HCT116 (cell line): Measurements from ENCODE around the gene PIK3CB. TPM values are rescaled to one million over a fixed set of nuclear protein-coding genes. Genes with fewer than 3 reads are reported as not detected.
A peak's percentile ranks its signal among the peaks of the same experiment; 100 is the strongest.

Experiments used
- ATAC-seq: fragments of 200-7000 bp; cut with Tn5 transposase; 2 replicates; pipeline ENCODE4 v1.9.1; 2020; ENCODE audit warnings: mild to moderate bottlenecking, moderate library complexity
- BruUV-seq: library from RNA; stranded (reverse); fragments of 400-500 nt; replicated peaks from 2 replicates; lab custom pipeline; 2021; lab: Mats Ljungman, UMichigan
- CTCF ChIA-PET: fragments of 300-600 bp; sonication (Branson Sonifier 250); formaldehyde crosslinking; loops from one replicate; lab custom pipeline; 2021; ENCODE audit warnings: antibody characterized with exemption; lab: Charles Lee
- POLR2A ChIA-PET: fragments of 300-600, 350-600 bp; sonication (Branson Sonifier 250); formaldehyde crosslinking; loops from one replicate; lab custom pipeline; 2021; ENCODE audit warnings: antibody characterized with exemption; lab: Charles Lee
- RAD21 ChIA-PET, 2 experiments: fragments of 300-600 bp; sonication (Branson Sonifier 250); formaldehyde crosslinking; loops; one replicate each; lab custom pipeline; 2023; ENCODE audit warnings: low total read pairs in 2 of 2; ENCODE audit not compliant: uncharacterized antibody in 2 of 2, unreplicated experiment in 2 of 2, low non-redundant PET in 1 of 2; lab: Charles Lee
- DNase-seq: peaks from one replicate; pipeline ENCODE4 v3.0.0-alpha.2; 2010; ENCODE audit warnings: low read depth, low spot score
- H2AFZ ChIP-seq: fragments of 200-600 bp; shearing (Covaris generic), sonication (generic); 2 replicates; pipeline ENCODE4 v1.6.1; 2017; ENCODE audit warnings: low read depth, mixed run types, mixed read lengths, antibody characterized with exemption, low read length; ENCODE audit not compliant: poor library complexity, severe bottlenecking
- H3K27ac ChIP-seq: 2 replicates; pipeline ENCODE4 v1.5.1; 2012; ENCODE audit warnings: low read depth, low read length
- H3K27me3 ChIP-seq: fragments of 200-600 bp; sonication (generic); 2 replicates; pipeline ENCODE4 v1.6.1; 2016; ENCODE audit warnings: mixed run types, low read length, mixed read lengths; ENCODE audit not compliant: insufficient read depth
- H3K36me3 ChIP-seq, 2 experiments: fragments of 200-500 bp in 1 of 2; fragments of 200-600 bp in 1 of 2; sonication (Bioruptor generic) in 1 of 2; sonication (generic) in 1 of 2; 2 replicates each; pipeline versions ENCODE4 v1.5.1 to v1.6.1; 2014 to 2016; ENCODE audit warnings: low read length in 2 of 2, inconsistent platforms in 1 of 2, mixed read lengths in 1 of 2, mixed run types in 1 of 2; ENCODE audit not compliant: insufficient read depth in 2 of 2, control insufficient read depth in 1 of 2
- H3K4me1 ChIP-seq, 2 experiments: fragments of 200-600 bp in 1 of 2; sonication (generic) in 1 of 2; 2 replicates each; pipeline versions ENCODE4 v1.5.1 to v1.6.1; 2012 to 2017; ENCODE audit warnings: low read length in 2 of 2, inconsistent platforms in 1 of 2, mild to moderate bottlenecking in 1 of 2, mixed read lengths in 1 of 2, mixed run types in 1 of 2, moderate library complexity in 1 of 2; ENCODE audit not compliant: insufficient read depth in 2 of 2, control insufficient read depth in 1 of 2
- H3K4me2 ChIP-seq: fragments of 200-600 bp; sonication (generic); 2 replicates; pipeline ENCODE4 v1.6.1; 2017; ENCODE audit warnings: mixed run types, low read length, mixed read lengths
- H3K4me3 ChIP-seq, 2 experiments: fragments of 200-600 bp in 1 of 2; sonication (generic) in 1 of 2; replicated peaks in 1 of 2; 2 replicates each; pipeline ENCODE4 v1.5.1; 2011 to 2016; ENCODE audit warnings: low read length in 2 of 2, control low read depth in 1 of 2, low read depth in 1 of 2, mild to moderate bottlenecking in 1 of 2, mixed read lengths in 1 of 2, mixed run types in 1 of 2
- H3K79me2 ChIP-seq: fragments of 200-600 bp; sonication (generic); 2 replicates; pipeline ENCODE4 v1.6.1; 2017; ENCODE audit warnings: mild to moderate bottlenecking, mixed run types, low read length, moderate library complexity, mixed read lengths; ENCODE audit not compliant: insufficient read depth
- H3K9ac ChIP-seq: fragments of 200-600 bp; sonication (generic); 2 replicates; pipeline ENCODE4 v1.6.1; 2016; ENCODE audit warnings: low read length, mixed read lengths
- H3K9me2 ChIP-seq: fragments of 200-600 bp; sonication (generic), shearing (Covaris generic); 2 replicates; pipeline ENCODE4 v1.6.1; 2017; ENCODE audit warnings: mixed run types, mild to moderate bottlenecking, moderate library complexity; ENCODE audit not compliant: insufficient read depth
- H3K9me3 ChIP-seq, 2 experiments: fragments of 200-500 bp in 1 of 2; fragments of 200-600 bp in 1 of 2; sonication (Bioruptor generic) in 1 of 2; sonication (generic) in 1 of 2; 2 replicates each; pipeline ENCODE4 v1.6.1; 2014 to 2017; ENCODE audit warnings: low read length in 2 of 2, mixed read lengths in 2 of 2, inconsistent platforms in 1 of 2, low read depth in 1 of 2, mild to moderate bottlenecking in 1 of 2, mixed run types in 1 of 2, moderate library complexity in 1 of 2; ENCODE audit not compliant: control insufficient read depth in 1 of 2, insufficient read depth in 1 of 2
- H4K20me1 ChIP-seq: fragments of 200-600 bp; sonication (generic), shearing (Covaris generic); 2 replicates; pipeline ENCODE4 v1.6.1; 2017; ENCODE audit warnings: mixed run types, mild to moderate bottlenecking, moderate library complexity; ENCODE audit not compliant: insufficient read depth
- EGR1 ChIP-seq: IDR thresholded peaks from 2 replicates; pipeline ENCODE4 v1.6.1; 2012; ENCODE audit warnings: low read depth
- ELF1 ChIP-seq: IDR thresholded peaks from 2 replicates; pipeline ENCODE4 v1.6.1; 2012; ENCODE audit warnings: low read depth, borderline replicate concordance
- EZH2phosphoT487 ChIP-seq: fragments of 200-600 bp; IDR thresholded peaks from 2 replicates; pipeline ENCODE4 v1.6.1; 2018; ENCODE audit warnings: antibody characterized with exemption, borderline replicate concordance
- POLR2AphosphoS5 ChIP-seq: IDR thresholded peaks from 2 replicates; pipeline ENCODE4 v1.6.1; 2011; ENCODE audit warnings: mild to moderate bottlenecking, low read depth, low read length, moderate library complexity
- SIN3A ChIP-seq: IDR thresholded peaks from 2 replicates; pipeline ENCODE4 v1.6.1; 2012; ENCODE audit warnings: low read depth
- SP1 ChIP-seq: IDR thresholded peaks from 2 replicates; pipeline ENCODE4 v1.6.1; 2012; ENCODE audit warnings: low read depth
- SRF ChIP-seq: IDR thresholded peaks from 2 replicates; pipeline ENCODE4 v1.6.1; 2012; ENCODE audit warnings: low read depth
- ZNF274 ChIP-seq: fragments of 200-500 bp; sonication (Bioruptor generic); IDR thresholded peaks from 2 replicates; pipeline ENCODE4 v1.6.1; 2014; ENCODE audit warnings: mild to moderate bottlenecking, low read depth, low read length, inconsistent platforms
- intact Hi-C: fragments of 100-400 bp; cut with micrococcal nuclease; formaldehyde crosslinking; loops from 2 replicates; pipeline ENCODE4 v1.10.0; 2022
- total RNA-seq: library from RNA; stranded (reverse); gene quantifications from one replicate; pipeline ENCODE4 v1.2.1, GENCODE V29; 2021; ENCODE audit not compliant: unreplicated experiment
- TF ChIP-seq, protein P1 (sequence below): IDR thresholded peaks from 2 replicates; pipeline ENCODE4 v1.6.1; 2012
- TF ChIP-seq, protein P2 (sequence below), 3 experiments: fragments of 200-600 bp in 1 of 3; sonication (generic) in 1 of 3; IDR thresholded peaks in 2 of 3; conservative IDR thresholded peaks in 1 of 3; 2 replicates each; pipeline ENCODE4 v1.5.1; 2012 to 2017; ENCODE audit warnings: low read depth in 2 of 3, low read length in 2 of 3, antibody characterized with exemption in 1 of 3, borderline replicate concordance in 1 of 3, control low read depth in 1 of 3, mild to moderate bottlenecking in 1 of 3, mixed read lengths in 1 of 3, mixed run types in 1 of 3, moderate library complexity in 1 of 3; ENCODE audit not compliant: insufficient read depth in 1 of 3
- TF ChIP-seq, protein P3 (sequence below): IDR thresholded peaks from 2 replicates; pipeline ENCODE4 v1.6.1; 2012; ENCODE audit warnings: low read depth

PIK3CB gene
- total RNA-seq, 1 experiment from 2014 or later, result 44.3 TPM

DNA sequence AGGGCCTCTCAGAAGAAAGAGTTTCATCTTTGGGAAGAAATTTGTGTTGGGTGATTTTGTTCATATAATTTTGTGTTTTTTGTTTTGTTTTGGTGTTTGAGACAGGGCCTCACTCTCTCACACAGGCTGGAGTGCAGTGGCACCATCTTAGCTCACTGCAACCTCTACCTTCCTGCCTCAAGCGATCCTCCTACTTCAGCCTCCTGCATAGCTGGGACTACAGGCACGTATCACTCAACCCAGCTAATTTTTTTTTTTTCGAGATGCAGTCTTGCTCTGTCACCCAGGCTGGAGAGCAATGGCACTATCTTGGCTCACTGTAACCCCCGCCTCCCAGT lies 29.0 kb upstream of the PIK3CB start:
- no peaks in the 10 kb centered on the region for H4K20me1 ChIP-seq
- no peaks in the 10 kb centered on the region for H3K9me3 ChIP-seq
- H3K4me2 ChIP-seq, result peak overlapping the region; percentile 90
- ATAC-seq (peak; percentile 15; the same call in 1 of the 2 replicates), DNase-seq (no peak)
- no peaks in the 10 kb centered on the region for H3K36me3 ChIP-seq
- peaks cover 28 to 40% of the 10 kb centered on the region in 2 experiments for H3K4me1 ChIP-seq
- no peaks in the 10 kb centered on the region for H3K9me2 ChIP-seq
- no peaks in the 10 kb centered on the region for H3K79me2 ChIP-seq
- BruUV-seq, result TSS peak; percentile 97
- POLR2A ChIA-PET, result interaction anchor here (1.0 to 1.3 kb wide), 4 partner anchors 8 to 52 kb away, joined by 3 to 6 read pairs (median 4); partner anchors contain the start of gene PIK3CB
- peak overlapping the region; percentile 75 for H3K27ac ChIP-seq
- TF ChIP-seq, protein P1, sequence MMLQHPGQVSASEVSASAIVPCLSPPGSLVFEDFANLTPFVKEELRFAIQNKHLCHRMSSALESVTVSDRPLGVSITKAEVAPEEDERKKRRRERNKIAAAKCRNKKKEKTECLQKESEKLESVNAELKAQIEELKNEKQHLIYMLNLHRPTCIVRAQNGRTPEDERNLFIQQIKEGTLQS, result no peak
- TF ChIP-seq SRF, result no peak
- TF ChIP-seq, protein P2, sequence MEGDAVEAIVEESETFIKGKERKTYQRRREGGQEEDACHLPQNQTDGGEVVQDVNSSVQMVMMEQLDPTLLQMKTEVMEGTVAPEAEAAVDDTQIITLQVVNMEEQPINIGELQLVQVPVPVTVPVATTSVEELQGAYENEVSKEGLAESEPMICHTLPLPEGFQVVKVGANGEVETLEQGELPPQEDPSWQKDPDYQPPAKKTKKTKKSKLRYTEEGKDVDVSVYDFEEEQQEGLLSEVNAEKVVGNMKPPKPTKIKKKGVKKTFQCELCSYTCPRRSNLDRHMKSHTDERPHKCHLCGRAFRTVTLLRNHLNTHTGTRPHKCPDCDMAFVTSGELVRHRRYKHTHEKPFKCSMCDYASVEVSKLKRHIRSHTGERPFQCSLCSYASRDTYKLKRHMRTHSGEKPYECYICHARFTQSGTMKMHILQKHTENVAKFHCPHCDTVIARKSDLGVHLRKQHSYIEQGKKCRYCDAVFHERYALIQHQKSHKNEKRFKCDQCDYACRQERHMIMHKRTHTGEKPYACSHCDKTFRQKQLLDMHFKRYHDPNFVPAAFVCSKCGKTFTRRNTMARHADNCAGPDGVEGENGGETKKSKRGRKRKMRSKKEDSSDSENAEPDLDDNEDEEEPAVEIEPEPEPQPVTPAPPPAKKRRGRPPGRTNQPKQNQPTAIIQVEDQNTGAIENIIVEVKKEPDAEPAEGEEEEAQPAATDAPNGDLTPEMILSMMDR (IDR thresholded peaks at IDR 0.05 in 2 of 3, conservative IDR thresholded peaks at IDR 0.05 in 1 of 3; ENCODE audit: borderline replicate concordance in 1 of 3, insufficient read depth in 1 of 3, low read depth in 2 of 3, low read length in 2 of 3), result no peak
- TF ChIP-seq EZH2phosphoT487, result no peak
- no peak for TF ChIP-seq ZNF274
- TF ChIP-seq POLR2AphosphoS5, result no peak
- TF ChIP-seq, protein P3, sequence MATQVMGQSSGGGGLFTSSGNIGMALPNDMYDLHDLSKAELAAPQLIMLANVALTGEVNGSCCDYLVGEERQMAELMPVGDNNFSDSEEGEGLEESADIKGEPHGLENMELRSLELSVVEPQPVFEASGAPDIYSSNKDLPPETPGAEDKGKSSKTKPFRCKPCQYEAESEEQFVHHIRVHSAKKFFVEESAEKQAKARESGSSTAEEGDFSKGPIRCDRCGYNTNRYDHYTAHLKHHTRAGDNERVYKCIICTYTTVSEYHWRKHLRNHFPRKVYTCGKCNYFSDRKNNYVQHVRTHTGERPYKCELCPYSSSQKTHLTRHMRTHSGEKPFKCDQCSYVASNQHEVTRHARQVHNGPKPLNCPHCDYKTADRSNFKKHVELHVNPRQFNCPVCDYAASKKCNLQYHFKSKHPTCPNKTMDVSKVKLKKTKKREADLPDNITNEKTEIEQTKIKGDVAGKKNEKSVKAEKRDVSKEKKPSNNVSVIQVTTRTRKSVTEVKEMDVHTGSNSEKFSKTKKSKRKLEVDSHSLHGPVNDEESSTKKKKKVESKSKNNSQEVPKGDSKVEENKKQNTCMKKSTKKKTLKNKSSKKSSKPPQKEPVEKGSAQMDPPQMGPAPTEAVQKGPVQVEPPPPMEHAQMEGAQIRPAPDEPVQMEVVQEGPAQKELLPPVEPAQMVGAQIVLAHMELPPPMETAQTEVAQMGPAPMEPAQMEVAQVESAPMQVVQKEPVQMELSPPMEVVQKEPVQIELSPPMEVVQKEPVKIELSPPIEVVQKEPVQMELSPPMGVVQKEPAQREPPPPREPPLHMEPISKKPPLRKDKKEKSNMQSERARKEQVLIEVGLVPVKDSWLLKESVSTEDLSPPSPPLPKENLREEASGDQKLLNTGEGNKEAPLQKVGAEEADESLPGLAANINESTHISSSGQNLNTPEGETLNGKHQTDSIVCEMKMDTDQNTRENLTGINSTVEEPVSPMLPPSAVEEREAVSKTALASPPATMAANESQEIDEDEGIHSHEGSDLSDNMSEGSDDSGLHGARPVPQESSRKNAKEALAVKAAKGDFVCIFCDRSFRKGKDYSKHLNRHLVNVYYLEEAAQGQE, result no peak
- no peak for TF ChIP-seq SP1
- no peak for TF ChIP-seq ELF1
- TF ChIP-seq SIN3A, result no peak
- no peak for TF ChIP-seq EGR1
- TF ChIP-seq, all 23 proteins: peak for 0
- Histone ChIP-seq H2AFZ (peak overlapping the region; percentile 82), H3K9ac (peak overlapping the region; percentile 71), H3K27me3 (no peaks in the 10 kb centered on the region), H3K4me3 (peak overlapping the region in 1 of 2 experiments; percentile 53; a peak in 3 of 4 replicates)
- CTCF ChIA-PET, result interaction anchor here (1.7 to 2.2 kb wide), 2 partner anchors 52 to 60 kb away, joined by 4 to 15 read pairs; no protein-coding TSS in a partner anchor
- intact Hi-C loops, result loop anchor here (1.0 to 2.0 kb wide), 2 partner anchors 29 to 53 kb away; partner anchors contain the start of gene PIK3CB
- RAD21 ChIA-PET, result interaction anchor here (0.7 to 1.8 kb wide), 3 partner anchors 9 to 52 kb away, joined by 3 to 5 read pairs (median 5); no protein-coding TSS in a partner anchor
